ENCODE measurements around the gene DNAI7.

The DNAI7 gene

GRCh38 chr12:25151476-25151875 is 43.5 kb downstream of the DNAI7 start:
- no peak for DNase-seq (ENCODE audit: low spot score in 2 of 2)
- Histone ChIP-seq H3K27me3 (ENCODE audit: low read depth) (no peaks in the 10 kb centered on the region), H3K4me3 (no peak overlapping the region), H3K36me3 (replicated peaks) (no peaks in the 10 kb centered on the region), H3K4me1 (peaks cover 8% of the 10 kb centered on the region), H3K9me3 (no peaks in the 10 kb centered on the region)
- in situ Hi-C loops (cut with MboI; ENCODE audit: low sequenced_read_pairs) = no loop called here

GRCh38 chr12:25146686-25147085 is 48.3 kb downstream of the DNAI7 start:
- no peak for DNase-seq (ENCODE audit: low spot score in 2 of 2)
- no peaks in the 10 kb centered on the region for H3K27me3 ChIP-seq (ENCODE audit: low read depth)
- H3K9me3 ChIP-seq = no peaks in the 10 kb centered on the region
- H3K4me3 ChIP-seq = no peak overlapping the region
- no peaks in the 10 kb centered on the region for H3K4me1 ChIP-seq
- in situ Hi-C loops (cut with MboI; ENCODE audit: low sequenced_read_pairs) = no loop called here
- H3K36me3 ChIP-seq (replicated peaks) = no peaks in the 10 kb centered on the region

GRCh38 chr12:25135531-25136154 is 59.3 kb downstream of the DNAI7 start:
- H3K4me1 ChIP-seq = no peaks in the 10 kb centered on the region
- in situ Hi-C loops (cut with MboI; ENCODE audit: low sequenced_read_pairs) = no loop called here
- no peaks in the 10 kb centered on the region for H3K27me3 ChIP-seq (ENCODE audit: low read depth)
- no peak overlapping the region for H3K4me3 ChIP-seq
- peak in 1 of 2 experiments; percentile 8 for DNase-seq (ENCODE audit: low spot score in 2 of 2)
- no peaks in the 10 kb centered on the region for H3K36me3 ChIP-seq (replicated peaks)
- H3K9me3 ChIP-seq = no peaks in the 10 kb centered on the region

GRCh38 chr12:25131270-25131669 is 63.7 kb downstream of the DNAI7 start:
- Histone ChIP-seq H3K4me1 (peaks cover 3% of the 10 kb centered on the region), H3K27me3 (ENCODE audit: low read depth) (no peaks in the 10 kb centered on the region), H3K4me3 (no peak overlapping the region), H3K36me3 (replicated peaks) (no peaks in the 10 kb centered on the region), H3K9me3 (no peaks in the 10 kb centered on the region)
- in situ Hi-C loops (cut with MboI; ENCODE audit: low sequenced_read_pairs) = no loop called here
- DNase-seq (ENCODE audit: low spot score in 2 of 2) = no peak

GRCh38 chr12:25130741-25131188 is 64.2 kb downstream of the DNAI7 start:
- peak in 1 of 2 experiments; percentile 57 for DNase-seq (ENCODE audit: low spot score in 2 of 2)
- in situ Hi-C loops (cut with MboI; ENCODE audit: low sequenced_read_pairs) = no loop called here

GRCh38 chr12:25126746-25127145 is 68.2 kb downstream of the DNAI7 start:
- in situ Hi-C loops (cut with MboI; ENCODE audit: low sequenced_read_pairs) = loop anchor here (5.0 kb wide), 1 partner anchor 134 kb away; no protein-coding TSS in a partner anchor
- no peak for DNase-seq (ENCODE audit: low spot score in 2 of 2)
- Histone ChIP-seq H3K9me3 (no peaks in the 10 kb centered on the region), H3K4me3 (no peak overlapping the region), H3K36me3 (replicated peaks) (no peaks in the 10 kb centered on the region), H3K4me1 (peaks cover 4% of the 10 kb centered on the region), H3K27me3 (ENCODE audit: low read depth) (no peaks in the 10 kb centered on the region; the same call in 1 of the 2 replicates)

More at GRCh38 chr12:25130741-25131188, 64.2 kb downstream of the DNAI7 start:
- no peaks in the 10 kb centered on the region for H3K36me3 ChIP-seq (replicated peaks)
- no peaks in the 10 kb centered on the region for H3K27me3 ChIP-seq (ENCODE audit: low read depth)
- peaks cover 4% of the 10 kb centered on the region for H3K4me1 ChIP-seq
- H3K9me3 ChIP-seq = no peaks in the 10 kb centered on the region
- H3K4me3 ChIP-seq = no peak overlapping the region

- H3K4me1 ChIP-seq = peaks cover 4% of the 10 kb centered on the region
- H3K9me3 ChIP-seq = no peaks in the 10 kb centered on the region
- in situ Hi-C loops (cut with MboI; ENCODE audit: low sequenced_read_pairs) = loop anchor here (5.0 kb wide), 1 partner anchor 134 kb away; no protein-coding TSS in a partner anchor
- DNase-seq (ENCODE audit: low spot score in 2 of 2) = peak; percentile 8 to 50
- H3K4me3 ChIP-seq = no peak overlapping the region
- H3K36me3 ChIP-seq (replicated peaks) = no peaks in the 10 kb centered on the region
- H3K27me3 ChIP-seq (ENCODE audit: low read depth) = no peaks in the 10 kb centered on the region; the same call in 1 of the 2 replicates
Observed at GRCh38 chr12:25126101-25126500, 68.9 kb downstream of the DNAI7 start.

GRCh38 chr12:25124493-25124892 is 70.5 kb downstream of the DNAI7 start:
- H3K27me3 ChIP-seq (ENCODE audit: low read depth) = no peaks in the 10 kb centered on the region; the same call in 1 of the 2 replicates
- no peak for DNase-seq (ENCODE audit: low spot score in 2 of 2)
- no peaks in the 10 kb centered on the region for H3K36me3 ChIP-seq (replicated peaks)
- H3K9me3 ChIP-seq = no peaks in the 10 kb centered on the region
- in situ Hi-C loops (cut with MboI; ENCODE audit: low sequenced_read_pairs) = no loop called here
- no peak overlapping the region for H3K4me3 ChIP-seq
- peaks cover 4% of the 10 kb centered on the region for H3K4me1 ChIP-seq

GRCh38 chr12:25123126-25123525 is 71.8 kb downstream of the DNAI7 start:
- H3K4me1 ChIP-seq = peaks cover 4% of the 10 kb centered on the region
- in situ Hi-C loops (cut with MboI; ENCODE audit: low sequenced_read_pairs) = no loop called here
- H3K27me3 ChIP-seq (ENCODE audit: low read depth) = no peaks in the 10 kb centered on the region; the same call in none of the 2 replicates
- H3K9me3 ChIP-seq = no peaks in the 10 kb centered on the region
- H3K36me3 ChIP-seq (replicated peaks) = no peaks in the 10 kb centered on the region
- DNase-seq (ENCODE audit: low spot score in 2 of 2) = no peak
- H3K4me3 ChIP-seq = no peak overlapping the region

- in situ Hi-C loops (cut with MboI; ENCODE audit: low sequenced_read_pairs) = no loop called here
- H3K4me3 ChIP-seq = no peak overlapping the region
- DNase-seq (ENCODE audit: low spot score in 2 of 2) = no peak
- H3K27me3 ChIP-seq (ENCODE audit: low read depth) = no peaks in the 10 kb centered on the region; the same call in none of the 2 replicates
- H3K9me3 ChIP-seq = no peaks in the 10 kb centered on the region
- H3K4me1 ChIP-seq = peaks cover 4% of the 10 kb centered on the region
- no peaks in the 10 kb centered on the region for H3K36me3 ChIP-seq (replicated peaks)
Observed at GRCh38 chr12:25121916-25122315, 73.0 kb downstream of the DNAI7 start.

- Histone ChIP-seq H3K4me3 (no peak overlapping the region), H3K36me3 (replicated peaks) (no peaks in the 10 kb centered on the region), H3K4me1 (no peaks in the 10 kb centered on the region; the same call in 1 of the 2 replicates), H3K9me3 (no peaks in the 10 kb centered on the region), H3K27me3 (ENCODE audit: low read depth) (no peaks in the 10 kb centered on the region; the same call in none of the 2 replicates)
- in situ Hi-C loops (cut with MboI; ENCODE audit: low sequenced_read_pairs) = no loop called here
- no peak for DNase-seq (ENCODE audit: low spot score in 2 of 2)
Observed at GRCh38 chr12:25121110-25121509, 73.8 kb downstream of the DNAI7 start.

- H3K27me3 ChIP-seq (ENCODE audit: low read depth) = peaks cover 2% of the 10 kb centered on the region
- in situ Hi-C loops (cut with MboI; ENCODE audit: low sequenced_read_pairs) = no loop called here
- H3K9me3 ChIP-seq = no peaks in the 10 kb centered on the region
- H3K36me3 ChIP-seq (replicated peaks) = no peaks in the 10 kb centered on the region
- no peak for DNase-seq (ENCODE audit: low spot score in 2 of 2)
- no peak overlapping the region for H3K4me3 ChIP-seq
- H3K4me1 ChIP-seq = no peaks in the 10 kb centered on the region
Observed at GRCh38 chr12:25119020-25119419, 75.9 kb downstream of the DNAI7 start.

GRCh38 chr12:25115677-25116076 is 79.3 kb downstream of the DNAI7 start:
- DNase-seq (ENCODE audit: low spot score in 2 of 2) = no peak
- Histone ChIP-seq H3K27me3 (ENCODE audit: low read depth) (peaks cover 2% of the 10 kb centered on the region; the same call in 1 of the 2 replicates), H3K4me1 (no peaks in the 10 kb centered on the region), H3K9me3 (no peaks in the 10 kb centered on the region), H3K36me3 (replicated peaks) (no peaks in the 10 kb centered on the region), H3K4me3 (no peak overlapping the region)
- in situ Hi-C loops (cut with MboI; ENCODE audit: low sequenced_read_pairs) = no loop called here

GRCh38 chr12:25113651-25114050 is 81.3 kb downstream of the DNAI7 start:
- H3K4me1 ChIP-seq = no peaks in the 10 kb centered on the region
- H3K4me3 ChIP-seq = no peak overlapping the region
- H3K36me3 ChIP-seq (replicated peaks) = no peaks in the 10 kb centered on the region
- in situ Hi-C loops (cut with MboI; ENCODE audit: low sequenced_read_pairs) = no loop called here
- DNase-seq (ENCODE audit: low spot score in 2 of 2) = peak in 1 of 2 experiments; percentile 10
- no peaks in the 10 kb centered on the region for H3K9me3 ChIP-seq
- 0 out of 2 replicates have a peak, but pooled peaks cover 2% of the 10 kb centered on the region for H3K27me3 ChIP-seq (ENCODE audit: low read depth)

All from HAP-1 (cell line).